ENCODE results near the gene TP53TG5.

- TF ChIP-seq ASH2L (IDR thresholded peaks at IDR 0.05; ENCODE audit: borderline replicate concordance, low read depth), result no peak
- TF ChIP-seq CHD2 (IDR thresholded peaks at IDR 0.05; ENCODE audit: borderline replicate concordance, low read depth, low read length), result no peak
- TF ChIP-seq, protein P1, sequence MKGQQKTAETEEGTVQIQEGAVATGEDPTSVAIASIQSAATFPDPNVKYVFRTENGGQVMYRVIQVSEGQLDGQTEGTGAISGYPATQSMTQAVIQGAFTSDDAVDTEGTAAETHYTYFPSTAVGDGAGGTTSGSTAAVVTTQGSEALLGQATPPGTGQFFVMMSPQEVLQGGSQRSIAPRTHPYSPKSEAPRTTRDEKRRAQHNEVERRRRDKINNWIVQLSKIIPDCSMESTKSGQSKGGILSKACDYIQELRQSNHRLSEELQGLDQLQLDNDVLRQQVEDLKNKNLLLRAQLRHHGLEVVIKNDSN (IDR thresholded peaks at IDR 0.05; ENCODE audit: borderline replicate concordance, extremely low read length, insufficient read depth, low read depth, low read length), result no peak
- no peak for TF ChIP-seq TAF1 (IDR thresholded peaks at IDR 0.05; ENCODE audit: borderline replicate concordance, low read depth, low read length)
- TF ChIP-seq SP1 (IDR thresholded peaks at IDR 0.05; ENCODE audit: low read depth, low read length), result no peak
Measured at GRCh38 chr20:45408646-45409213, 30.6 kb upstream of the TP53TG5 start.

Measured in GM12878 (cell line).